Brain microvascular endothelial cell (primary cell): ENCODE data around the gene DDX42.
"Not testable (repeated sequence)": the region's sequence is repeated elsewhere in the genome, so short reads cannot be mapped to it uniquely, and the experiment has no call there.

Source experiments
- DNase-seq: peaks from one replicate; pipeline ENCODE4 v3.0.0-alpha.2; 2020
- H3K27ac ChIP-seq: fragments of 250-450 bp; sonication (Bioruptor Pico); 2 replicates; pipeline ENCODE4 v1.5.1; 2020; ENCODE audit warnings: mild to moderate bottlenecking, moderate library complexity
- H3K27me3 ChIP-seq: fragments of 250-450 bp; sonication (Bioruptor Pico); replicated peaks from 2 replicates; pipeline ENCODE4 v1.5.1; 2020; ENCODE audit warnings: mild to moderate bottlenecking
- H3K36me3 ChIP-seq: fragments of 250-450 bp; sonication (Bioruptor Pico); replicated peaks from 2 replicates; pipeline ENCODE4 v1.5.1; 2020; ENCODE audit warnings: mild to moderate bottlenecking
- H3K4me3 ChIP-seq: 2 replicates; pipeline ENCODE4 v1.5.1; 2011; ENCODE audit warnings: low read depth, mild to moderate bottlenecking, control low read depth, low read length, moderate library complexity
- in situ Hi-C: cut with HindIII; loops from 2 replicates; pipeline ENCODE4 v1.10.0; 2017; ENCODE audit warnings: low sequenced_read_pairs, low pct_ligation_motif_present
- TF ChIP-seq, protein P1 (sequence below): IDR thresholded peaks from 2 replicates; pipeline ENCODE4 v1.5.1; 2011; ENCODE audit warnings: low read depth, mild to moderate bottlenecking, moderate library complexity, low read length, control low read depth, inconsistent platforms; ENCODE audit errors: missing control alignments

DDX42 gene

DNA sequence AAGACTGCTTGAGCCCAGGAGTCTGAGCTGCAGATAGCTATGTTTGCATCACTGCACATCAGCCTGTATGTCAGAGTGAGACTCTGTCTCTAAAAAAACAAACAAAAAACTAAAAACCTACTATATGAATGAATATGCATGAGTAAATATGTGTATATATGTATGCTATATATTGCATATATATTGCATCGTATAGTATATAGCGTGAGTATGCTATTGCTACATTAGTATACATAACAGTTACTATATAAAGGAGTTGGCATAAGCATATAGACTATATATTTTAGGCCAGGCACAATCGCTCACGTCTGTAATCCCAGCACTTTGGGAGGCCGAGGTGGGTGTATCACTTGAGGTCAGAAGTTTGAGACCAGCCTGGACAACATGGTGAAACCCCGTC, 16.1 kb downstream of the DDX42 start:
- Histone ChIP-seq H3K4me3 (no peak overlapping the region), H3K27ac (no peak overlapping the region), H3K36me3 (peaks cover 75% of the 10 kb centered on the region), H3K27me3 (no peaks in the 10 kb centered on the region)
- DNase-seq: no peak
- in situ Hi-C loops: no loop called here
- TF ChIP-seq, protein P1, sequence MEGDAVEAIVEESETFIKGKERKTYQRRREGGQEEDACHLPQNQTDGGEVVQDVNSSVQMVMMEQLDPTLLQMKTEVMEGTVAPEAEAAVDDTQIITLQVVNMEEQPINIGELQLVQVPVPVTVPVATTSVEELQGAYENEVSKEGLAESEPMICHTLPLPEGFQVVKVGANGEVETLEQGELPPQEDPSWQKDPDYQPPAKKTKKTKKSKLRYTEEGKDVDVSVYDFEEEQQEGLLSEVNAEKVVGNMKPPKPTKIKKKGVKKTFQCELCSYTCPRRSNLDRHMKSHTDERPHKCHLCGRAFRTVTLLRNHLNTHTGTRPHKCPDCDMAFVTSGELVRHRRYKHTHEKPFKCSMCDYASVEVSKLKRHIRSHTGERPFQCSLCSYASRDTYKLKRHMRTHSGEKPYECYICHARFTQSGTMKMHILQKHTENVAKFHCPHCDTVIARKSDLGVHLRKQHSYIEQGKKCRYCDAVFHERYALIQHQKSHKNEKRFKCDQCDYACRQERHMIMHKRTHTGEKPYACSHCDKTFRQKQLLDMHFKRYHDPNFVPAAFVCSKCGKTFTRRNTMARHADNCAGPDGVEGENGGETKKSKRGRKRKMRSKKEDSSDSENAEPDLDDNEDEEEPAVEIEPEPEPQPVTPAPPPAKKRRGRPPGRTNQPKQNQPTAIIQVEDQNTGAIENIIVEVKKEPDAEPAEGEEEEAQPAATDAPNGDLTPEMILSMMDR: no peak

DNA sequence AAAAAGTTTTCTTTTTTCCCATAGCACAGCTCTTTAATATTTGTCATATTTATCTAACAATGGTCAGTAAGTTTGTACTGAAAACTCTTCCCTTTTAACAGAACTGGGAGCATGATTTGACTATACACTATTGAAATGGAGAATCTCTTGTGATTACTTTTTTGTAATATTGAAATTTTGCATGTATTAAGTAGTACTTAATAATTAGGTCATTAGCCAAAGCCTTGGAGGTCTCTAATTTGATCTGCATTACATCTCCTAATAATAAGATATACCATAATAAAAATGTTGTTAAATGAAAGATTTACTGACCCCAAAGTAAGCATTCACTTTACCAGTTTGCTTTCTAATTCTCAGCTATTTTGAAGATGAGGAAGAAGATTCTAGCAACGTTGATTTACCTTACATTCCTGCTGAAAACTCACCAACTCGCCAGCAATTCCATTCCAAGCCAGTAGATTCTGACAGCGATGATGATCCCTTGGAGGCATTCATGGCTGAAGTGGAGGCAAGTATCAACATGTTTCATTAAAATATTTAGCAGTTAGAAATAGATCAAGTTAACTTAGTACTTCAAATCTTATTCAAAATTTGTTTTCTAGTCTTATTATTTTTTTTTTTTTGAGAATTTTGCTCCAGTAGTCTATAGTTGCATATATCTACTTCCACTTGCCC, 18.2 kb downstream of the DDX42 start:
- Histone ChIP-seq H3K4me3 (no peak overlapping the region), H3K27ac (no peak overlapping the region), H3K27me3 (no peaks in the 10 kb centered on the region), H3K36me3 (peaks cover 87% of the 10 kb centered on the region)
- in situ Hi-C loops: no loop called here
- DNase-seq: no peak
- TF ChIP-seq, protein P1: no peak

DNA sequence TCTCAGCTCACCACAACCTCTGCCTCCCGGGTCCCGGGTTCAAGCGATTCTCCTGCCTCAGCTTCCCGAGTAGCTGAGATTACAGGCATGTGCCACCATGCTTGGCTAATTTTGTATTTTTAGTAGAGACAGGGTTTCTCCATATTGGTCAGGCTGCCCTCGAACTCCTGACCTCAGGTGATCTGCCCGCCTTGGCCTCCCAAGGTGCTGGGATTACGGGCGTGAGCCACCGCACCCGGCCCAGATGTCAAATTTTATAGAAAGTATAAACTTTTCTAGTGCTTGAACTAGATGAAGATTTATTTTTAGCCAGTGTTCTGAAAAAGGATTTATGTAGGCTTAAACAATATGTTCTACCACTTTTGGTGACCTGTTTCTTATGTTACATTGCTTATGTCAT, 22.4 kb downstream of the DDX42 start:
- DNase-seq, in situ Hi-C loops, H3K27me3 ChIP-seq, H3K4me3 ChIP-seq, H3K27ac ChIP-seq: not testable (repeated sequence)
- peaks cover 89% of the 10 kb centered on the region for H3K36me3 ChIP-seq

DNA sequence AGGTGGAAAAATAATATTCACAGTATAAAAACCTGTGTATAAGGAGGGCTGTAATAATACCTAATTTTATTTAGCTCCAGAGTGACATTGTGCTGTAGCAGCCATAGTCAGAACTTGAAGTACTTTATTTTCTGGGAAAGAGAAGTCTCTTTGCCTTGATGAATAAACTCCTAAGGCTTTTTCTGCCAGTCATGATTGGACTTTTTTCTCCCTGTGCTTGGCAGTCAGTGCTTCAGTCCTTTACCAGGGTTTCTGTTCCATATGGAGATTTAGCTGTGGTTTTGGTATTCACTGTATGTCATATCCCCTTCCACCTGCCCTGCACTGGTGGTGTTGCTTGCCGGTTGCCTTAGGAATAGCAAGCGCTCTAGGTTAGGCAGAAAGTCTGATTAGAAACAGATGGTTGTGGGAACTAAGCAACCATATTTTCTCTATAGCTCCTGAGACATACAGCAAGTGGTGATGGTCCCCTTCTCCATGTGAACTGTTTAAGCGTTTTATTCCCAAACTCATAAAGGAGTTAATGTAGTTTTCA, 24.7 kb downstream of the DDX42 start:
- peaks cover 88% of the 10 kb centered on the region for H3K36me3 ChIP-seq
- H3K27me3 ChIP-seq: no peaks in the 10 kb centered on the region
- TF ChIP-seq, protein P1: no peak
- DNase-seq: no peak
- H3K27ac ChIP-seq: no peak overlapping the region
- no peak overlapping the region for H3K4me3 ChIP-seq
- in situ Hi-C loops: no loop called here

DNA sequence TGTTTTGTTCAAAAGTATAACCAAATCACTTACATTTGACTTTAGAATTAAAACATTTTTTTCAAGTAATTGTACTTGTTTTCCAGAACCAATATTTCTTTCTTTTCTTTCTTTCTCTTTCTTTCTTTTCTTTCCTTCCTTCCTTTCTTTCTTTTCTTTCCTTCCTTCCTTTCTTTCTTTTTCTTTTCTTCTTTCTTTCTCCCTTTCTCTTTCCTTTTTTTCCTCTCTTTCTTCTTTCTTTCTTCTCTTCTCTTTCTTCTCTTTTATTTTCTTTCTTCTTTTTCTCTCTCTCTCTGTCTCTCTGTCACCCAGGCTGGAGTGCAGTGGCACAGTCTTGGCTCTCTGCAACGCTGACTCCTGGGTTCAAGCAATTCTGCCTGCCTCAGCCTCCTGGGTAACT, 26.8 kb downstream of the DDX42 start:
- Histone ChIP-seq H3K27ac (no peak overlapping the region), H3K36me3 (peaks cover 82% of the 10 kb centered on the region), H3K4me3 (no peak overlapping the region), H3K27me3 (no peaks in the 10 kb centered on the region)
- DNase-seq: no peak
- in situ Hi-C loops: no loop called here
- TF ChIP-seq, protein P1: no peak

DNA sequence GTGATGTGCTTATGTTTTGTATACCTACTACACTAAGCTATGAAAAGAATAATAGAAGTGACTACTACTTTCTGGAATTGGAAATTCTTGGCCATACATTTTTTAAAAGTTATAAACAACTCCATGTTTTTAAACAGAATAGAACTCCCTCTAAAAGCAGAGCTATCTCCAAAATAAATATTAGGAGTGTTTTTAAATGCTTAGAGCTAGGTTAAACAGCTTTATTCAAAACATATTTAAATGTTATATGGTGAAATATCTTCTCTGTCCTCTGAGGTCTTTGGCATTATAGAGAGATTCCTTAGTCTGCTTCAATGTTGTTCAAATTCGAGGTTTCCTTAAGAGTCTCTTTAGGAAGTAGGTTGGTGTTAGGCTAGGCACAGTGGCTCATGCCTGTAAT, 30.4 kb downstream of the DDX42 start:
- H3K27ac ChIP-seq: no peak overlapping the region
- no peaks in the 10 kb centered on the region for H3K27me3 ChIP-seq
- DNase-seq: no peak
- no peak overlapping the region for H3K4me3 ChIP-seq
- in situ Hi-C loops: no loop called here
- TF ChIP-seq, protein P1: no peak
- peaks cover 82% of the 10 kb centered on the region for H3K36me3 ChIP-seq
